AML-193 (cell line): ENCODE results near the gene BLMH.
A peak's percentile ranks its signal among the peaks of the same experiment; 100 is the strongest.

Experiments
- DNase-seq, 2 experiments: peaks; one replicate each; lab custom pipeline; 2025; lab: John Stamatoyannopoulos, UW

Gene BLMH

DNA sequence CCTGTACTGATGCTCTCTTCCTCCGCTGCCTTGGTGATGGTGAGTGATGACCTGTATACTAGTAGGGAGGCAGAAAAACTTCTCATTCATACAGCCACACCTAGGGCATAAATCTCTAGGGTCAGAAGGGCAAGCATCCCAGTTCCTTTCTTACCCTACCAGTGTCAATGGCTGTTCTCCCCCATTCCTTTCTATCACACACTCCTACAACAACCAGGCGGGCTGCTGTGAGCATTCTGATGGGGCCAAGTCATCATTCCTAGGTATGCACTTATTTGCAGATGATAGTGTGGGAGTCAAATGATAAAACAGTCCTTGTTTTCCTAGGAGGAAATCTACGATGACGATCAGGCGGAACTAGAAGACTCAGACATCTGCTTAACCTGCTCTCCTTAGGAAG, 42.3 kb downstream of the BLMH start:
- DNase-seq: no peak

DNA sequence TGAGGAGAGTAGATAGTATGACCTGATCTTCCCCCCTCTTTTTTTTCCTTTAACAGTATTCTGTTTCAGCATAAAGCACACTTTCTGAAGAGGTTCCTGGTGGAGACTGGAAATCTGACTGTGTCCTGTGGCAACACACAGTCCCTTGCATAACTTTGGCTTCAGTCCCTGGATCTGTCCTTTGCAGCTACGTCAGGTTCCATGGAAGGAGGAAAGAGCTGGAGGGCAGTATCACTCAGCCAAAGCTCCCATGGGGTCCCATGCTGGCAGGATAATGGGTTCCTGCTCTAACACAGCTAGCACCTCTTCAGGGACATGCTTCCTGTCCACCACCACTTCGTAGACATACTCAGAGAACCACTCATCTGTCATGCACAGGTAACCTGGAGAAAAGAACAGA, 43.0 kb downstream of the BLMH start:
- DNase-seq: no peak

DNA sequence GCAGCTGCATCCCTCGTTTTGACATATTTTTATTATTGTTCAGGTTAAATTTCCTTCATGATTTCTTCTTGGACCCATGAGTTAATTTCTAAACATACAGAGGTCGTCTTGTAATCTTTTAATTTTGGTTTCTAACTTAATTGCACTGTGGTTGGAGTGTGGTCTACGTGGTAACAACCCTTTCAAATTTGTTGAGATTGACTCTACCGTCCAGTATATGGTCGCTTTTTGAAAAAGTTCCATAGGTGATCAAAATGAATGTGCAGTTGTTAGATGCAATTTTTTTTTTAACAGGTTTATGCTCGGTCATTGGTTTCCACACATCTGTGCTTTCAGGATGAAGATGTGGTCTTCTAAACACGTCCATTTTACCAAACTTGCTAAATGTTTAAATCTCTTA, 45.3 kb downstream of the BLMH start:
- DNase-seq: no peak

DNA sequence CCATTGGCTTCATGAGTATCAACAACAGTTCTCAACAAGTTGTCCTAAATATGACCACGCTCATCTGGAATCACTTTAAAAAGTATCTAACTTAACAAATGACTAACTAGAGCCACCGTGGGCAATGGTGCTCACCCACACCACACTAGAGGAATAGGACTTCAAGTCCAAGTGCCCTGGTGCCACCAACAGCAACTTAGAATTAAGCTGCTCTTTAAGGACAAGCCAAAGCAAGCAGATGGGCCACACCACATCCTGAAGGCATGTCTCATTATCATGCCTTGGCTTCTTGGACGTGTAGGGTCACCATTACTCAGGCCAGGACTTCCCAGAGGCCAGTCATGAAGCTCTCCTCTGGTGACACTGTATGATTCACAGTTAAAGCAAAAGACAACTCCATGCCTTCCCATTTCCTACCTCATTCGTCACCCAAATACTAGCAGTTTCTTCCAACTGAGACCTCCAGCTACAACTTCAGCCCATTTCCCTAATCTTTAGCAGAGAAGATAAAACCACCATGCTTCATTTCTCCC, 46.8 kb downstream of the BLMH start:
- DNase-seq: no peak

DNA sequence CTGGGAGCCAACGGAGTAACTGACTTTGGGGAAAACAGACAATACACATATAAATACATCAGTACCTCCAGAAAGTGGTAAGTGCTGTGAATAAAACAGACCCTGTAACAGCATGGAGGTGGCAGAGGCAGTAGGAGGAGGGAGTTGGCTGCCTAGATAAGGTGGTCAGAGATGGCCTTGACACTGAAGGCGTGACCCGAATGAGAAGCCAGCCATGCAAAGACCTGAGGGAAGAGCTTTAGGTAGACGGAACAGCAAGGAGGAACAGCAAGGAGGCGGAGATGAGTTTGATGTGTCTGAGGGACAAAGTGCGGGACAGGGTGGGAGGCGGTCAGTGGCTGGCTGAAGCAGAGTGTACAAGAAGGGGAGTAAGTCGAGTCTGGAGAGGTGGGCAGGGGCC, 48.2 kb downstream of the BLMH start:
- no peak for DNase-seq

DNA sequence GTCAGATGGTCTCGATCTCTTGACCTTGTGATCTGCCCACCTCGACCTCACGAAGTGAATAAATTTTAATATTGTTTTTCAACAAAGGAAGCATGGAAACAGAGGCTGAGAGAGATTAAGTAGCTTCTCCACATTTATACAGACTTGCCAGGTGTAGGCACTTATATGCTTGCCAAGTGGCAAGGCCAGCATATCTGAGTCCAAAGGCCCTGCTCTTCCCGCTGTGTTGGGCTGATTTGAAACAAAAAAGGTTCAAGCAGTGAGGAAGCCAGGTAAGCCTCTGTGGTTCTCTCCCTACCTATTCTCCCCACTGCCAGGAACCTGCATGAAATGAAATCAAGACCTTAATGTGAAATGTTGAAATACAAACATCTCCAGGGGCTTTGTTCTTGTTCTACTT, 48.7 kb downstream of the BLMH start:
- no peak for DNase-seq

DNA sequence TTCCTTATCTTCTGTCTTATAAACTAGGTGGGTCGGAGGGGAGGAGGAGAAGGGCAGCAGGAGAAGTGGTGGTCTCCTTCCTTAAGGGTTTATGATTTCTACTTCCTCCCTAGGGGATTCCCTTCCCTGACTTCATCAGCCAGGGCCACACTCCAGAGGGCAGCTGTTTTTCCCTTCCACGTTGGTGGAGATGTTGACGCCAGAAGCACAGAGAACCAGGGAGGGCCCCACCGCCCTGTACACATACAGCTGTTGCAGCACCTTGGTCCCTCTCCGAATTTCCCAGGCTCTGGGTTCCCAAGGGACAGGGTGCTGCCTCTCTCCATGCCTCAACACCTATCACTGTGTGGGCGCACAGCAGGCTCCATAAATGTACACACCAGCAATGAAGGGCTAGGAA, 50.7 kb downstream of the BLMH start:
- no peak for DNase-seq

DNA sequence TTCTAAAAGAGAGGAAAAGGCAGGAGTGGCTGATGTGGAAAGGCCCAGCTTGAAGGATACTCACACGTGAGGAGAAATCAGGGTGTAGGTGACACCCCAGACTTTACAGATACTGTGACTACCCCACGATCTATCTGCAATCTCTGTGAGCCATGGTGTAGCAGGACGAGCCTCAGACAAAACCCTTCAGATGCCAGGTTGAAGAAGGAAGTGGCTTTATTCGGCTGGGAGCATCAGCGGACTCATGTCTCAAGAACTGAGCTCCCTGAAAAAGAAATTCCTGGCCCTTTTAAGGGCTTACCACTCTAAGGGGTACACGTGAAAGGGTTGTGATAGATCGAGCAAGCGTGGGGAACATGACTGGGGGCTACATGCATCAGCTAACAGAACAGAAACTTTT, 51.6 kb downstream of the BLMH start:
- DNase-seq: no peak

DNA sequence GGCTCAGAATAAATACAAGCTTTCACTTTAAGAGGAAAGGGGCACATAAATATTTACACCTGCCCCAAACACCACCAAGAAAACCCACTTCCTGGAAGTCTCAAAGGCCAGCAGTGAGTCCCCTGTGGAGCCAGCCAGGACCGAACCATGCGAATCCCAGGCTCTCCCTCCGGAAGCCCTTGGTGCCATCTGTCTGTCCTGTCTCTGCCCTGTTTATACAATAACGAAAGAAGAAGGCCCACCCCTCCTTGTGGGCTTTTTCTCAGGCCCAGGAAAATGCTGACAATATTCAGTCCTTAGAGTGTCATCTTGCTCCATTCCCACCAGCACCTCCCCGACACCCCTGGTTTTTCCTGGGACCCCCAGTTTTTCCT, 52.7 kb downstream of the BLMH start:
- DNase-seq: no peak

DNA sequence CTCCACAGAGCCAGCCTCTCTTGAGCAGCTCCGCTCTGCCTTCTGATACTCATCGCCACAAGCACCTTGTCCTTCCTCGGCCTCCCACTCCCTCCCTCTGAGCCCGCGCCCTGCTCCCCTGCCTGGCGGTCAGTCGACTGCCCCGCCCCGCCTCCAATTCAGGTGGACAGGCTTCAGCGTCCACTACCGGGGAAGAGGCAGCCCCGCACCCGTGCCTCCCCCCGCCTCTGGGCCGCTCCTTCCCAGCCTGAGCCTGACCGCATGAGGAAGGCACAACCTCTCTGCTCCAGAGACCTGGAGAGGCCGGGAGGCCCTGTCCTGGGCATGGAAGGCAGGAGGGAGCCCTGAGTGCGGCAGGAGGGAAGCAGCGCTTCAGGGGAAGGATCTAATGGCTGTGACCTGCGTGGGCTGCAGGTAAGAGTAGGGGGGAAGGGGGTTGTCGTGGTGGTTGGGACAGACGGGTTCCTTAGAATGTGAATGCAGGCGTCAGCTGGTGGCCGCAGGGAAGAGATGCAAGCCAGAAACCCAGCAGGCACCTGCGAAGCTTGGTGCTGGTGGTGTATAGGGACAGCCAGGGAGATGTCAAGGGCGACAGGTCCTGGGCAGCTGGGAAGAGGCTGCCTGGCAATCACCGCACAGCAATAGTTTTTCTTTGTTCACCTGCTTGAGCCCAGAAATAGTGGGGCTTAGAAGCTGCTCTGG, 53.2 kb downstream of the BLMH start:
- no peak for DNase-seq

DNA sequence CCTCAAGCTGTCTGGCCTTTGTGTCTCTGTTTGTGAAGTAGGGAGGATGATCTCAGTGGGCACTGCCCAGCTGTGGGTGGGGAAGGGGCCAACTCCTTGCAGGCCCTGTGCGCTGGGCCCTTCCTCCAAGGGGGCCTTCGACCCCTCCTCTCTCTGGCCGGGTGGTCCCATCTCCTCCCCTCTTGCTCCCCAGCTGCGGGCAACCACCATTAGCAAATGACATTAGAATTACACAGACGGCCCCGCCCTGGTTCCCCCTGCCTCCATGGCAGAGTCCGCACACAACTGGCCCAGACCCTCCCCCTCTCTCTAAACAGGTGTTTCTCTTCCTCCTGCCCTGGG, 53.8 kb downstream of the BLMH start:
- DNase-seq: no peak

DNA sequence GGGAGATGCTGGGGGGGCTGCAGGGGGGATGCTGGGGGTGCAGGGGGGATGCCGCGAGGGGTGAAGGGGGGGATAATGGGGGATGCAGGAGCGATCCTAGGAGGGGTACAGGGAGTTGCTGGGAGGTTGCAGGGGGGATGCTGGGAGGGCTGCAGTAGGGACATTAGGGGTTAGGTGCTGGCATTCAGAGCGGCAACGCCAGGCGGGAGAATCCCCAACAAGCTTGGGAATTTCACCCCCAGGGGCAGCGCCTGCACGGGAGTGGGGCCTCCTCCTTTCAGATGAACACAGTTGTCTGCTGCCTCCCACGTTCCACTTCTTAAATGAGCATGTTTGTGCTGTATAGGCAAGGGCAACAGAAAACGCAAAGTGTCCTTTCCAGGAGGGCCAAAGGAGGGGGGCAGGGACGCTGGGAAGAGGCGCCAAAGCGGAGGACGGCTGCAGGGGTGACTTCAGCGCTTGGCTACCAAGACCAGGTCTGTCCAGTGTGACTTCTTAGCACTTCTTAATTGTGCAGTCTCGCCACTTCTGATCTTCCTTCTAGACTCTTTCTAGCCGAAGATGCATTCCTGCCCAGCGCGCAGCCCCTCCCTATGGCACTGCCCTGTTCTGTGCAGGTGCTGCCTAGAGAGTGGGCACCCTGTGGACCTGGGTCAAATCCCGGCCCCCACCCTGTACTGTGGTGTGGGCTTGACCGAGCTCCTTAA, 54.3 kb downstream of the BLMH start:
- no peak for DNase-seq

DNA sequence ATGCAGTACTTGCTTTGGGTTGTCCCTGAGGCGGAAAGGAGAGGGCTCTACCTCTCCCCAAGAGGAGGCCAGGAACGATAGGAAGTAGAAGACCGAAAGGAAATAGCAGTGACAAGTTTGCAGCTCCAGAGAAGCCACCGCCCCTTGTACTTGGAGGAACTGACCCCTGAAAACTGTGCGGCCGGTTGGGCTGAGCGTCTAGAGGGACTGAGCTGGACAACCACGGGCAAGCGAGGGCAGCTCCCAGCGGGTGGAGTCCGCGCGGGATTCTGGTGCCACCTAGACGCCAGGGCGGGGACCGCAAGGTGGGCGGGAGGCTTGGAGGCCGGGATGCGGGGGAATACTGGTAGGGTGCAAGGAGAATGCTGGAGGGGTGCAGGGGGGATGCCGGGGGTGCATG, 55.0 kb downstream of the BLMH start:
- DNase-seq: no peak

DNA sequence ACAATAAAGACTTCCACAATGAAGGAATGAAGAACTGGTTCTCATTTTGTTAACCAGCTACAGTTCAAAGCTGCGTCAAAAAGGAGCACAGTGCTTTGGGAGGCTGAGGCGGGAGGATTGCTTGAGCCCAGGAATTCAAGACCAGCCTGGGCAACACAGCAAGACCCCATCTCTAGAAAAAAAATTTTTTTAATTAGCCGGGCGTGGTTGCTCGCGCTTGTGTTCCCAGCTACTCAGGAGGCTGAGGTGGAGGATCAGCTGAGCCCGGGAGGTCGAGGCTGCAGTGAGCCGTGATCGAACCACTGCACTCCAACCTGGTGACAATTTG, 55.5 kb downstream of the BLMH start:
- no peak for DNase-seq

DNA sequence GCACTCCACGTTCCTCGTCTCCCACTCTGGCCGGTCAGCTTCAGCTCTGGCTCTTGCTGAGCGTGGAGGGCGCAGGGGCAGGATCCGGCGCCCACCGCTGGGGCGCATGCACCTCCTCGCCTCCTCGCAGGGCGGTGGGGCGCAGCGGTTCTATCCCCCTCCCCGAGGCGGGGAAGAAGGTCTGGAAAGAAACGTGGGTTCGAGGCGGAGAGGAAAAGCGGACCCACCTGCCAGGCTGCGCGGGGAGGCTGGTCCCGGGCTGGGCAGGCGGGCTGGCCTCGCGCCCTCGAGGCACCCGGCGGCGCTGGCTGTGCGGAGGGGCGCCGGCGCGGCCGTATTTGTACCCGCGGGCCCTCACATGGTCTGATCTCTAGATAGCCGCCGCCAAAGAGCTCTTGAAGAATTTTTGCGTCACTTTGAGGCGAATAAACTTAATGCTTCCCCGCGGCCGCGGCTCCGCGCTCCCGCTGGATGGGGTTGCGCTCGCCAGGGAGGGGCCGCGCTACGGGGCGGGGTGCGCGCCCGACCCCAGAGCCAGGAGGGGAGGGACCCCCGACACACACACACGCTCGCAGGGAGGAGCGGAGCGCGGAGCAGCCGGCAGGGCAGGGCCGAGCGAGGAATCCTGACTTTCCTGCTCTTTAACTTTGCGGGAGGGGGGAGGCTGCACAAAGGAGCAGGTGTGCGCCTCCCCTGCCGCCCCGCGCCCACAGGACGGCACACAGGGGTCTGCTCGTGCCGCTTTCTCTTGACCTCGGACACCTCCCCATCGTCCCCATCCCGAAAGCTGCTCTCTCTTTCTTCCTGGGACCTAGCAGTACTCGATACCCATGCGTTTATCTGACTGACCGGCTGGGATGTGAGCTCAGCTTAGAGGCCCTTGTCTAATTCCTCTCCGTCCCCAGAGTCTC, 56.1 kb downstream of the BLMH start, which contains the start of gene SLC6A4:
SLC6A4 (minus strand) TSS at position 312 of the 911 bp plus-strand sequence. CDS start 13,739 bp downstream, outside the sequence.
- DNase-seq: no peak

DNA sequence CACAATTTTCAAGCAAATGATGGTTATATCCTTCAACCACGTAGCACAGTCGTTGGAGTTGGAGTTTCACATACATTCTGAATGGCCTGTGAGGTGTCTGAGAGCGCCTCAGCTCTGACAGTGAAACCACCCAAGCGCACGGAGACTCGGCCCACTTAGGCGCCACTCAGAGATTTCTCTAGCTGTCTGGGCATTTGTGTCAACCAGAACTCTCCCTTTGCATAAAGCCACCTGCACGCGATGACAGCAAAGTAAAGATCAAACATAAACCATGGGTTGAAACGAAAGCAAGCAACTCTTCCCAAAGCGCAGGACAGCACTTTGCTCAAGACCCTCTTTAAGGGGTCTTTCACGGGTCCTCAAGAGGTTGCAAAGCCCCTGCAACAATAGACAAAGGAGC, 56.8 kb downstream of the BLMH start:
- DNase-seq: no peak

DNA sequence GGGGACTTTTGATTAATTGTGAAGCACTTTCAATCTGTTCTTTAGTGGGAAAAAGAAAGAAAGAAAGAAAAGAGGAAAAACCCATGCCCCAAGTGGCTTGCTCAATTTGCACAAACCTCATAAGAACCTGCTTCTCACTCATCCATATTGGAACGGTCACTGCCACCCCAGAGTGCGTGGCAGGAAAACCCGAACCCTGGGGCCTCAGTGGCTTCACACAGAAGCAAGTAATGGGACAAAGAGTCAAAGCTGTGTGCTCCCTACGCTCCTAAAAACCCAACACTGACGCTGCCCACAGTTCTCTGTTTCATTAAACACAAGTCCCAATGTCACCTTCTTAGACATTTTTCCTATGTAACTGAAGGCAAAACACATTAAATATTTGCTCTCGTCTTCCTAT, 57.4 kb downstream of the BLMH start:
- DNase-seq: no peak

DNA sequence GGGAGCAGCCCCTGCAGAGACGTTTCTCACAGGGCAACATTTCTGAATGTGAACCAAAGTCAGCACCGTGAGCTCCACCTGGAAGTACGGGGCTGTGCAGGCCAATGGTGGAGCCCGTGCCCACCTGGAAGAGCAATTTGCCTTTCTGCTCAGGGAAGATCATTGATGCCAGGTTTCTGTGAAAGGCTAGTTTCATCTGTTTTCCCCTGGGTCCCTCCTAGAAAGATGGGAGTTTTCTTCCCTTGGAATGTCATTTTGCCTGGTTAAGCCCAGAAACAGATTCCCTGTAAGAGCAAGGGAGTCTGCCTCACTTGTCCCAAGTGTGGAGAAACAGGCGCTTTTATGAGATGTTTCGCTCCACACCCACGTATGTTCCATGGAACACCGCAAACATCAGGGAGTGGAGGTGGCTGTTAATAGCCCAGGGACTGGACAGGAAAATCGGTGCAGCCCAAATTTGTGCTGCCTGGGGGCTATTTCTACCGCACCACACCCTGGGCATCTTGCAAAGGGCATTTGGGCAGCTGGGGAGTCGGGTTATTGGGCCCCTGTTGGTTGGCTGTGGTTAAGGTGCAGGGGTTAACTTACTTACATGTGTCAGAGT, 58.8 kb downstream of the BLMH start:
- DNase-seq: no peak

DNA sequence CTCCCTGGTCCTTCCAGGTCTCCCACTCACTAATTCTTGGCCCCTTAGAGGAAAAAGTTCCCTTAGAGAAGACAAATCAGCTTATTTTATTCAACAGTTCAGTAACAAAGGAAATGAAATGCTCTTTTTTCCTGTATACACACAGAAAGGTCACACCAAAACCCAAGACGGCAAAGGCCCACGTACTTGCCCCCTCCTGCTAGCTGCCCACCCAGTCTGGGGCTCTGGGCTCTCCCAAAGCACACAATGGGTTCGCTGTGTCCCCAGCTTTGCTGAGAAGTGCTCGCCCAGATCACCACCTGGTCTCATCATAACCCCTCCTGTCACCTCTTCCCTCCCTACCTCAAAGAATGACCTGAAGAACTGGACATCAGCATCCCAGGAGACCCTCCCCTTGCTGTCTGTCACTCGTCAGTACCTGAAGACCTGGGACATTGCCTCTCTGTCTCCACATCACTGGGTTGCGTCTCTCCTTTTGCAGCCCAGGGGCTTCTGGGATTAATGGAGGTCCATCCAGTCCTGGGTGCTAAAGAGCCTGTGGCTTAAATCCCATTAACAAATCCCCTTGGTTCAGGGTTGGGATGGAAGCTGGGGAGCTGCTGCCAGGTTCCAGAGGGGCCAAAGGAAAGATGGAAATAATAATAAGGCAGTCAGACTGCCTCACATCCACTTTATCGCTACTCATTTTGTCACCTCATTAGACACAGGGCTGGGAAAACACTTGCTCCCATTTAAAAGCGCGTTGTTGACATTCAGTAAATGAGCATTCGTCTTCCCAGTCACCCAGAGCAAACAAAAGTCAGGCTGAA, 59.5 kb downstream of the BLMH start:
- no peak for DNase-seq

DNA sequence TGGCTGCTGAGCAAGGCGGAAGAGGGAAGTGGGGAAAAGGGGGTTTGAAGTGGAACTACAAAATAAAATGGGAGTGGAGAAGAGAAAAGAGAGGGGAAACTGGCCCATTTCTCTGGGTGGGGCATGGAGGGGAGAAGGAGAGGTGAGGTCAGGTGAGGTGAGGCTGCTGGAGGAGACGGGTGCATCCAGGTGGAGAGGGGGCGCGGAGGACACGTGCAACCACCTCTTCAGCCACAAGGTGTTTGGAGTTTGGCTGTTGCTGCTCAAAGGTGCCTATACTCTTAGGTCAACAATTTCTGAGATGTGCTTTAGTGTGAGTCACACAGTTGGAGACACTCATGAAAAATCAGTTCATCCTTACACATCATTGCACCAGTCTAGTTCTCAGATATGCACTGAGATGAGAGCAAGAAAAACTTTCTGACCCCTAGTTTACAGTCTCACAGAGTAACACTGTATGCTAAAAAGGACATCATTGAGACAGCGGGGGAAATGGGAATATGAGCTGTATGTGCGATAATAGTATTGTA, 61.1 kb downstream of the BLMH start:
- no peak for DNase-seq

DNA sequence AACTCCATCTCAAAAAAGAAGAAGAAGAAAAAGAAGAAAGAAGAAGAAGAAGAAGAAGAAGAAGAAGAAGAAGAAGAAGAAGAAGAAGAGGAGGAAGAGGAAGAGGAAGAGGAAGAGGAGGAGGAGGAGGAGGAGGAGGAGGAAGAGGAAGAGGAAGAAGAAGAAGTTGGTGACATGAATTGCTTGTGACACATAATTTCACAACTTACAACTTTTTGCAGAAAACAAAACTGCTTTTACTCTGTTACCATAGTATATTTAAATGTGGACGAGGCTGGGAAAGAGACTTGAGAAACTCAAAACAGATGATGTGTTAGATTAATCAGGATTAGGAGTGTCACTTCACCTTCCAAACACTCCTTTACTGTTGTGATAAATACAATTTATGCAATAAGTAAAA, 61.7 kb downstream of the BLMH start:
- peak; percentile 66 to 70 for DNase-seq
